ENCODE data around the gene SELENON. TPM values are rescaled to one million over a fixed set of nuclear protein-coding genes. Genes with fewer than 3 reads are reported as not detected.

The SELENON gene
- total and polyA plus RNA-seq, 10 of the 15 experiments (the other 5 are each of a cell fraction or from before 2014, with no cell fraction given), result 0.07 to 5.1 (median 0.80) TPM

DNA sequence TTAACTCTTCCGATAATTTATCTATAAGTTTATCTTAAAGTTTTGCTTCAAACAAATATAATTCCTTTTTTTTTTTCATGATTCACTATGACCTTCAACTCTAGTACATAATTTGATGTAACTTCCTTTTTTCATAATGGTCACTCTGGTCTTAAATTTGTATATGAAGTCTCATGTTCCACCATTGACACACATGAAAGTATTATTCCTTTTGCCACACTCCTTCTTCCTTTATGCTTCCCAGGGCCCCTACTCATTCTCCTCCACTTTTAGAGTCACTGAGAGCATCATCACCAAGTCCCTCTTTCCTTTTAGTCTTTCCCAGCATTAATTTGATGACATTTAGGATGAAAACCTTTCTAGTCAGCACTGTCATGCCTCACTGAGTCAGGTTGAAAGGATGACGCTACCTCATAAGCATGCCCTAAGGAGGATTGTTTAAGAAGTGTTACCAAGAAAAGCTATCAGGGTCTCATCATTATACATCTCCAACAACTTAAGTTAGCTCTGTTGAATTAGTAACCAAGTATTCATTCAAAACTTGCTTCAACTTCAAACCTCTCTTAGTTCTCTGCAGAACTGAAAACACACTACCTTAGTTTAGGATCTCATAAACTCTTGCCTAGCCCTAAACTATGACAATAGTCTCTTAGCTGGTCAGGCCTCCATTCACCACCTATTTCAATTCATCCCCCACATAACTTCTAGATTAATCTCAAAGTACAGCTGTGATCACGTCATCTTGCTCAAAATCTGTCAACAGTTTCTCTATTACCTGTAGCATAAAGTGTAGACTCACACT, 44.7 kb downstream of the SELENON start:
- Histone ChIP-seq H3K27me3 (replicated peaks in 1 of 2; ENCODE audit: control insufficient read depth in 2 of 2, insufficient read depth in 2 of 2, low read length in 1 of 2) (no peaks in the 10 kb centered on the region), H3K36me3 (ENCODE audit: control insufficient read depth in 2 of 2, insufficient read depth in 2 of 2, low read length in 1 of 2) (no peaks in the 10 kb centered on the region), H3K9ac (ENCODE audit: control insufficient read depth, insufficient read depth, low read length) (no peak overlapping the region), H3K79me2 (ENCODE audit: control insufficient read depth, insufficient read depth, low read length) (peaks cover 2% of the 10 kb centered on the region), H3K4me2 (ENCODE audit: control insufficient read depth, insufficient read depth) (0 out of 2 replicates have a peak overlapping the region, but pooled peaks have one; percentile 34), H3K4me1 (ENCODE audit: control insufficient read depth, insufficient read depth, low read length) (peaks cover 8% of the 10 kb centered on the region; the same call in 1 of the 2 replicates), H3K27ac (ENCODE audit: control insufficient read depth, insufficient read depth) (peak overlapping the region; percentile 29), H4K20me1 (ENCODE audit: control insufficient read depth, insufficient read depth) (no peaks in the 10 kb centered on the region), H3K9me3 (replicated peaks; ENCODE audit: control insufficient read depth, insufficient read depth, low read length) (no peaks in the 10 kb centered on the region), H3K4me3 (no peak overlapping the region), H2AFZ (ENCODE audit: control insufficient read depth, low read depth, low read length) (peak overlapping the region; percentile 20)
- no peak for DNase-seq (ENCODE audit: low read depth, low spot score)
- peak; percentile 95 for ATAC-seq
- in situ Hi-C loops (cut with MboI), result no loop called here
- intact Hi-C loops (cut with micrococcal nuclease; ENCODE audit: unreplicated experiment), result no loop called here
- CTCF ChIA-PET, result interaction anchor here (0.7 to 2.8 kb wide), 10 partner anchors 9 to 219 kb away, joined by 3 to 15 read pairs (median 4); partner anchors contain the start of genes PAFAH2 and STMN1
- RAD21 ChIA-PET (ENCODE audit: unreplicated experiment), result interaction anchor here (0.9 to 2.0 kb wide), 2 partner anchors 153 to 431 kb away, joined by 3 to 8 read pairs; partner anchors contain the start of gene PAFAH2
- 33% methylated on average over 3 of the region's 3 CpGs for WGBS (ENCODE audit: insufficient coverage, insufficient replicate concordance, low lambda C conversion rate, missing lambda C conversion rate)
- FAIRE-seq, result no peak
- SMC1A ChIA-PET (ENCODE audit: uncharacterized antibody, unreplicated experiment), result interaction anchor here (0.7 to 2.2 kb wide), 11 partner anchors 9 to 152 kb away, joined by 3 to 11 read pairs (median 4); partner anchors contain the start of gene PAFAH2
- BruUV-seq (replicated peaks), result no TSS peak
- POLR2A ChIA-PET, result interaction anchor here (1.0 to 1.8 kb wide), 5 partner anchors 10 to 153 kb away, joined by 3 to 7 read pairs (median 4); partner anchors contain the start of gene PAFAH2
- TF ChIP-seq ATF7 (IDR thresholded peaks at IDR 0.05; ENCODE audit: low read depth), result peak; percentile 59
- TF ChIP-seq E2F8 (IDR thresholded peaks at IDR 0.05; ENCODE audit: low read depth, partially characterized antibody), result no peak
- peak; percentile 25; the same call in 1 of the 2 replicates for TF ChIP-seq JUNB (IDR thresholded peaks at IDR 0.05)
- 0 out of 2 replicates have a peak, but pooled peaks have one; percentile 56 for TF ChIP-seq PAX5 (IDR thresholded peaks at IDR 0.05; ENCODE audit: borderline replicate concordance, low read depth, low read length)
- peak; percentile 44 to 53; a peak in 2 of 4 replicates for TF ChIP-seq IKZF2 (IDR thresholded peaks at IDR 0.05)

All from GM12878 (cell line).